Measurements from ENCODE around the gene BMPR1B. TPM values are rescaled to one million over a fixed set of nuclear protein-coding genes. Genes with fewer than 3 reads are reported as not detected.
A peak's percentile ranks its signal among the peaks of the same experiment; 100 is the strongest.

BMPR1B gene
- total and polyA plus RNA-seq, 2 donors (not counting 1 experiment from before 2014, with no cell fraction given): not detected

DNA sequence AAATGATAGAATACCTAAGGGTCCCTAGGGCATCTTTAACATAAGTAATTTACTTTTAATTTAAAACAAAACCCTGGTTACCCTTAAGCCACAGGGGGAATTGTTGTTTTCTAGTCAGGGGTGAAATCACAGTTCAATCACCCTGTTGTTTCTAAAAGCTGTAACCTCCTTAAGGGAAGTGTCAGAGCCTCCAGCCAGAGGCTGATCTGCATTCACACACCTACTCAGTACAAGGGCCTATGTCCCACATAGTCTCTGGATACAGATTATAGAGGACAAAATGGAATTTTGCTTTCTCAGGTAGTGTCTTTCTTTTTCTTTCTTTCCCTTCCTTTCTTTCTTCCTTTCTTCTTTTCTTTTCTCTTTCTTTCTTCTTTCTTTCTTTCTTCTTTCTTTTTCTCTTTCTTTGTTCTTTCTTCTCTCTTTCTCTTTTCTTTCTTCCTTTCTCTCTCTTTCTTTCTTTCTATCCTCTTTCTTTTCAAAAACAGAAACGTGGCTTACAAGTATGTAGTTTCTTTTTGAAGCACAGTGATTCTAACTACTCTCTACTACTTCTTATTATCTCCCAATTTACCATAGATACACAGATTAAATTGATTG lies 31.1 kb upstream of the BMPR1B start:
- Mint-ChIP-seq H3K4me3 (no peak overlapping the region), H3K27ac (no peak overlapping the region), H3K4me1 (peaks cover 7% of the 10 kb centered on the region), H3K9me3 (ENCODE audit: insufficient read depth) (no peaks in the 10 kb centered on the region), H3K27me3 (peaks cover 7% of the 10 kb centered on the region)
- Histone ChIP-seq H4K20me1 (ENCODE audit: control insufficient read depth, insufficient read depth, low read length, poor library complexity, severe bottlenecking) (no peaks in the 10 kb centered on the region), H3K36me3 (replicated peaks in 1 of 2; ENCODE audit: control extremely low read depth in 1 of 2, control insufficient read depth in 1 of 2, extremely low read depth in 1 of 2, insufficient read depth in 2 of 2, low read length in 1 of 2) (no peaks in the 10 kb centered on the region), H3K4me3 (ENCODE audit: control extremely low read depth in 1 of 5, extremely low read depth in 1 of 5, insufficient read depth in 1 of 5, low read depth in 2 of 5, low read length in 4 of 5) (no peak overlapping the region), H3K4me1 (ENCODE audit: control insufficient read depth in 2 of 2, insufficient read depth in 2 of 2, low read length in 2 of 2) (peaks cover 0 to 3% of the 10 kb centered on the region in 2 donors), H3K4me2 (replicated peaks; ENCODE audit: low read depth, low read length, poor library complexity, severe bottlenecking) (no peak overlapping the region), H3K79me2 (ENCODE audit: control insufficient read depth, insufficient read depth, low read length) (no peaks in the 10 kb centered on the region), H3K9ac (ENCODE audit: low read length) (no peak overlapping the region), H2AFZ (ENCODE audit: insufficient read depth, low read depth, low read length, poor library complexity, severe bottlenecking) (no peak overlapping the region), H3K27me3 (replicated peaks in 1 of 4; ENCODE audit: control extremely low read depth in 1 of 4, control insufficient read depth in 3 of 4, insufficient read depth in 4 of 4, low read length in 3 of 4) (no peaks in the 10 kb centered on the region), H3K27ac (ENCODE audit: low read length in 2 of 2) (no peak overlapping the region), H3K9me3 (ENCODE audit: control extremely low read depth in 1 of 3, control insufficient read depth in 2 of 3, insufficient read depth in 1 of 3, low read length in 2 of 3) (no peaks in the 10 kb centered on the region)
- no peak for TF ChIP-seq EZH2 (IDR thresholded peaks at IDR 0.05; ENCODE audit: borderline replicate concordance, insufficient read depth, low read depth, low read length, poor library complexity, severe bottlenecking)
- TF ChIP-seq, protein P1, sequence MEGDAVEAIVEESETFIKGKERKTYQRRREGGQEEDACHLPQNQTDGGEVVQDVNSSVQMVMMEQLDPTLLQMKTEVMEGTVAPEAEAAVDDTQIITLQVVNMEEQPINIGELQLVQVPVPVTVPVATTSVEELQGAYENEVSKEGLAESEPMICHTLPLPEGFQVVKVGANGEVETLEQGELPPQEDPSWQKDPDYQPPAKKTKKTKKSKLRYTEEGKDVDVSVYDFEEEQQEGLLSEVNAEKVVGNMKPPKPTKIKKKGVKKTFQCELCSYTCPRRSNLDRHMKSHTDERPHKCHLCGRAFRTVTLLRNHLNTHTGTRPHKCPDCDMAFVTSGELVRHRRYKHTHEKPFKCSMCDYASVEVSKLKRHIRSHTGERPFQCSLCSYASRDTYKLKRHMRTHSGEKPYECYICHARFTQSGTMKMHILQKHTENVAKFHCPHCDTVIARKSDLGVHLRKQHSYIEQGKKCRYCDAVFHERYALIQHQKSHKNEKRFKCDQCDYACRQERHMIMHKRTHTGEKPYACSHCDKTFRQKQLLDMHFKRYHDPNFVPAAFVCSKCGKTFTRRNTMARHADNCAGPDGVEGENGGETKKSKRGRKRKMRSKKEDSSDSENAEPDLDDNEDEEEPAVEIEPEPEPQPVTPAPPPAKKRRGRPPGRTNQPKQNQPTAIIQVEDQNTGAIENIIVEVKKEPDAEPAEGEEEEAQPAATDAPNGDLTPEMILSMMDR (IDR thresholded peaks at IDR 0.05): peak; percentile 40
- no CpG with 5 or more reads among the region's 1 CpG for WGBS (ENCODE audit: insufficient coverage)
- intact Hi-C loops (cut with micrococcal nuclease): no loop called here
- CTCF ChIA-PET: no interaction called here
- DNase-seq: no peak
- POLR2A ChIA-PET: no interaction called here
- ATAC-seq (ENCODE audit: low read depth): no peak

- no peak for DNase-seq
- no peak overlapping the region for H3K27ac ChIP-seq (ENCODE audit: low read length in 2 of 2)
- no peaks in the 10 kb centered on the region for H3K79me2 ChIP-seq (ENCODE audit: control insufficient read depth, insufficient read depth, low read length)
- H3K9ac ChIP-seq (ENCODE audit: low read length): no peak overlapping the region
- ATAC-seq (ENCODE audit: low read depth): no peak
- no peak for TF ChIP-seq EZH2 (IDR thresholded peaks at IDR 0.05; ENCODE audit: borderline replicate concordance, insufficient read depth, low read depth, low read length, poor library complexity, severe bottlenecking)
- TF ChIP-seq, protein P1 (IDR thresholded peaks at IDR 0.05): no peak
- Mint-ChIP-seq H3K27me3 (peaks cover 7% of the 10 kb centered on the region), H3K9me3 (ENCODE audit: insufficient read depth) (no peaks in the 10 kb centered on the region), H3K27ac (no peak overlapping the region), H3K4me3 (no peak overlapping the region), H3K4me1 (no peaks in the 10 kb centered on the region)
- CTCF ChIA-PET: no interaction called here
- H3K9me3 ChIP-seq (ENCODE audit: control extremely low read depth in 1 of 3, control insufficient read depth in 2 of 3, insufficient read depth in 1 of 3, low read length in 2 of 3): no peaks in the 10 kb centered on the region
- H3K4me2 ChIP-seq (replicated peaks; ENCODE audit: low read depth, low read length, poor library complexity, severe bottlenecking): no peak overlapping the region
- no peak overlapping the region for H2AFZ ChIP-seq (ENCODE audit: insufficient read depth, low read depth, low read length, poor library complexity, severe bottlenecking)
- 98% methylated on average over 4 of the region's 7 CpGs for WGBS (ENCODE audit: insufficient coverage)
- no peaks in the 10 kb centered on the region for H3K4me1 ChIP-seq (ENCODE audit: control insufficient read depth in 2 of 2, insufficient read depth in 2 of 2, low read length in 2 of 2)
- no peaks in the 10 kb centered on the region for H4K20me1 ChIP-seq (ENCODE audit: control insufficient read depth, insufficient read depth, low read length, poor library complexity, severe bottlenecking)
- POLR2A ChIA-PET: no interaction called here
- H3K27me3 ChIP-seq (replicated peaks in 1 of 4; ENCODE audit: control extremely low read depth in 1 of 4, control insufficient read depth in 3 of 4, insufficient read depth in 4 of 4, low read length in 3 of 4): no peaks in the 10 kb centered on the region
- no peaks in the 10 kb centered on the region for H3K36me3 ChIP-seq (replicated peaks in 1 of 2; ENCODE audit: control extremely low read depth in 1 of 2, control insufficient read depth in 1 of 2, extremely low read depth in 1 of 2, insufficient read depth in 2 of 2, low read length in 1 of 2)
- intact Hi-C loops (cut with micrococcal nuclease): no loop called here
- H3K4me3 ChIP-seq (ENCODE audit: control extremely low read depth in 1 of 5, extremely low read depth in 1 of 5, insufficient read depth in 1 of 5, low read depth in 2 of 5, low read length in 4 of 5): no peak overlapping the region
Observed at GRCh38 chr4:94728056-94728766, 29.5 kb upstream of the BMPR1B start.
